OCI-LY7 (cell line): ENCODE measurements around the gene MARCHF2.

Experiments
- CTCF ChIP-seq: fragments of 200-600 bp; sonication (generic); conservative IDR thresholded peaks from 2 replicates; pipeline ENCODE4 v1.5.1; 2014; ENCODE audit warnings: mild to moderate bottlenecking, antibody characterized with exemption, low read length, moderate library complexity, mixed read lengths
- EZH2phosphoT487 ChIP-seq: fragments of 200-600 bp; sonication (generic); IDR thresholded peaks from 2 replicates; pipeline ENCODE4 v1.6.1; 2018; ENCODE audit warnings: low read depth, borderline replicate concordance, mild to moderate bottlenecking, mixed run types, antibody characterized with exemption, low read length, moderate library complexity, mixed read lengths

- TF ChIP-seq CTCF (no peak), EZH2phosphoT487 (no peak)
Measured at GRCh38 chr19:8363803-8364771, 49.0 kb upstream of the MARCHF2 start, which contains the start of gene ANGPTL4.
